ENCODE results near the gene NUDT16.

Gene NUDT16

DNA sequence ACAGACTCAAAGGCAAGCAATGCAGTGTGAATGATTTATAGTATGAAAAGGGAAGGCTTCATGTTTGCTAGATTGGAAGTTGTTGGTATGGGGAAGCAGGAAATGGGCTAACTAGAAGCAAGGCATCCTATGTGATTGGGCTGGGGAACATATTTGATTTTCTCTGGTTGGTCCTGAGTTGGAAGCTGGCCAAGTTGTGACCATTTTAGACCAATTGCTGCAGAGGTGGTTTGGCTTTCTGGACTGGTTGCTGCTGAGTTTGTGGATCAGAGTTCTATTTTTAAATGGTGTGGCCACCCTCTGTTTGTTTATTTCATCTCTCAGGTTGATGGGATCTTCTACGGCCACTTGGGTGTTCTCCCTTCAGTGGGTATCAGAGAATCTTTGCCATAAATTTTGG is 39.7 kb downstream of the NUDT16 start:
- H3K4me3 ChIP-seq (ENCODE audit: low read length): no peak overlapping the region
- TF ChIP-seq, protein P1, sequence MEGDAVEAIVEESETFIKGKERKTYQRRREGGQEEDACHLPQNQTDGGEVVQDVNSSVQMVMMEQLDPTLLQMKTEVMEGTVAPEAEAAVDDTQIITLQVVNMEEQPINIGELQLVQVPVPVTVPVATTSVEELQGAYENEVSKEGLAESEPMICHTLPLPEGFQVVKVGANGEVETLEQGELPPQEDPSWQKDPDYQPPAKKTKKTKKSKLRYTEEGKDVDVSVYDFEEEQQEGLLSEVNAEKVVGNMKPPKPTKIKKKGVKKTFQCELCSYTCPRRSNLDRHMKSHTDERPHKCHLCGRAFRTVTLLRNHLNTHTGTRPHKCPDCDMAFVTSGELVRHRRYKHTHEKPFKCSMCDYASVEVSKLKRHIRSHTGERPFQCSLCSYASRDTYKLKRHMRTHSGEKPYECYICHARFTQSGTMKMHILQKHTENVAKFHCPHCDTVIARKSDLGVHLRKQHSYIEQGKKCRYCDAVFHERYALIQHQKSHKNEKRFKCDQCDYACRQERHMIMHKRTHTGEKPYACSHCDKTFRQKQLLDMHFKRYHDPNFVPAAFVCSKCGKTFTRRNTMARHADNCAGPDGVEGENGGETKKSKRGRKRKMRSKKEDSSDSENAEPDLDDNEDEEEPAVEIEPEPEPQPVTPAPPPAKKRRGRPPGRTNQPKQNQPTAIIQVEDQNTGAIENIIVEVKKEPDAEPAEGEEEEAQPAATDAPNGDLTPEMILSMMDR (conservative IDR thresholded peaks at IDR 0.05; ENCODE audit: low read depth, low read length): no peak

DNA sequence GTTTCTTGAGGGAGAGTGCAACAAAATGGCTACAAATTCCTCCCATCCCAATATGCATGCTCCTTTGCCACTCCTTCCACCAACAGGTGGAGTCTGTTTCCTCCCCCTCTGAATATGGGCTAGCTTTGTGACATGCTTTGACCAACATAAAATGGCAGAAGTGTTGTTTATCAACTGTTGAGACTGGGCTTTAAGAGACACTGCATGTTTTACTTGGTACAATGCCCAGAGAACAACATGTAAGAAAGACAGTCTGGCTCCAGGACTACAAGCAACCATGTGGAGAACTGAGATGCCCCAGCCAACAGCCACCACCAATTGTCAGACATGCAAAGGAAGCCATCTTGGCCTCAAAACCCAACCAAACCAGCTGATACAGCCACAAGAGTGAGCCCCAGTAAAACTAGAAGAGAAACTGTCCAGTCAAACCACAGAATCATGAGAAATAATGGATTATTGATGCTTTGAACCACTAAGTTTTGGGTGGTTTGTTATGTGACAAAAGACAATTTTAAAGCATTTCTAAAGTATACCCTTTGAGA is 40.5 kb downstream of the NUDT16 start:
- TF ChIP-seq, protein P1 (conservative IDR thresholded peaks at IDR 0.05; ENCODE audit: low read depth, low read length): no peak
- DNase-seq (ENCODE audit: low read depth): no peak

More for the DNA sequence above, 39.7 kb downstream of the NUDT16 start:
- DNase-seq (ENCODE audit: low read depth): no peak

DNA sequence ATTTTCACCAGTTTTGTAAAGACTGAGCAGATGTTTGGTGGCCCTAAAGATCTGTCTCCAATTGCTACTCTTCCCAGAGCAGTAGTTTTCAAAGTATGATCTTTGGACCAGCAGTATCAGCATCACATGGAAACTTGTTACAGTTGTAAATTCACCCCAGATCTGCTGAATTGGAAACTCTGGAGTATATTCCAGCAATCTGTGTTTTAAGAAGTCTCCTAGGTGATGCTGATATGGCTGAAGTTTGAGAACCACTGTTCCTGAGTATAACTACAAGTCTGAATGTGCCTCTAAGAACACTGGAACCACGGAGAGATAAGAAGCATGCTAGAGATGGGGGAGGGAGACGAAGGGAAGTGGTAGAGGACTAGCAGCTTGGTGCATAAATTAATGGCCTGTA is 45.7 kb downstream of the NUDT16 start:
- no peak for DNase-seq (ENCODE audit: low read depth)
- TF ChIP-seq, protein P1 (conservative IDR thresholded peaks at IDR 0.05; ENCODE audit: low read depth, low read length): no peak

More for the DNA sequence above, 40.5 kb downstream of the NUDT16 start:
- no peak overlapping the region for H3K4me3 ChIP-seq (ENCODE audit: low read length)

DNA sequence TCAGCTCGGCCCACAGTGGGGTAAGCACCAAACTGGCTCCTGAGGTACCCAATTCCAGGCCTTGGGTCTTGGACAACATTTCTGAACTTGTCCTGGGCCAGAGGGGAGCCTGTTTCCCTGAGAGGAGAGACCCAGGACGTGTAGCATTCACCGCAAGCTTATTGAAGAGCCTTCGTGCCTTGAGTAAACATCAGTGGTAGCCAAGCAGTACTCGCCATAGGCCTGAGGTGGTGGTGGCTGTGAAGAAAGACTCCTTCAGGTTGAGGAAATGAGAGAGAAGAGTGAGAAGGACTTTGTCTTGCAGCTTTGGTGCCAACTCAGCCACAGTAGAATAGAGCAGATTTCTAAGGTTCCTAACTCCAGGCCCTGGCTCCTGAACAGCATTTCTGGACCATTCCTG is 50.2 kb downstream of the NUDT16 start:
- TF ChIP-seq, protein P1 (conservative IDR thresholded peaks at IDR 0.05; ENCODE audit: low read depth, low read length): no peak
- no peak for DNase-seq (ENCODE audit: low read depth)
- no peak overlapping the region for H3K4me3 ChIP-seq (ENCODE audit: low read length)

More for the DNA sequence above, 45.7 kb downstream of the NUDT16 start:
- no peak overlapping the region for H3K4me3 ChIP-seq (ENCODE audit: low read length)

DNA sequence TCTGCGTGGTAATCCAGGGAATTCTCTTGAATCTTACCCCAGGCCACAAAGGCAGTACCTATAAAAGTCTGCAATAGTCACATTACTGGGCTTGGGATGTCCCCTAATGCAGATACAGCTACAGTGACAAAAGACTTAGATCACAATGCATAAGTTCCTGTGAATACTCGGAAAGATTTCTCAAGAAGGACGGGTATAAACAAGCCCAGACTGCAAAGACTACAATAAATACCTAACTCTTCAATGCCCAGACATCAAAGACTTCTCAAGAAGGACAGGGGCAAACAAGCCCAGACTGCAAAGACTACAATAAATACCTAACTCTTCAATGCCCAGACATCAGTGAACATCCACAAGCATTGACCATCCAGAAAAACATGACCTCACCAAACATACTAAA is 50.9 kb downstream of the NUDT16 start:
- no peak for DNase-seq (ENCODE audit: low read depth)
- H3K4me3 ChIP-seq (ENCODE audit: low read length): no peak overlapping the region
- TF ChIP-seq, protein P1 (conservative IDR thresholded peaks at IDR 0.05; ENCODE audit: low read depth, low read length): no peak

DNA sequence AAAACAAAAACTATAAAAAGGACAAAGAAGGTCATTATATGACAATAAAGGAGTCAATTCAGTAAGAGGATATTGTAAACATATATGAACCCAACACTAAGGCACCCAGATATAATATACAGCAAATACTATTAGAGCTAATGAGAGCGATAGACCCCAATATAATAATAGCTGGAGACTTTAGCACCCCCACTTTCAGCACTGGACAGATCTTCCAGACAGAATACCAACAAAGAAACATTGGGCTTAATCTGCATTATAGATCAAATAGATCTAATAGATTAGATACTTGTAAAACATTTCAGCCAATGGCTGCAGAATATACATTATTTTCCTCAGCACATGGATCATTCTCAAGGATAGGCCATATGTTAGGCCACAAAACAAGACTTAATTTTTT is 53.4 kb downstream of the NUDT16 start:
- DNase-seq (ENCODE audit: low read depth): no peak
- no peak overlapping the region for H3K4me3 ChIP-seq (ENCODE audit: low read length)
- TF ChIP-seq, protein P1 (conservative IDR thresholded peaks at IDR 0.05; ENCODE audit: low read depth, low read length): no peak

Data from retinal pigment epithelial cell (primary cell).